HCT116 (cell line): ENCODE data around the gene MMP17.
A peak's percentile ranks its signal among the peaks of the same experiment; 100 is the strongest.

Experiments
- CEBPB ChIP-seq: IDR thresholded peaks from 2 replicates; pipeline ENCODE4 v1.6.1; 2012; ENCODE audit warnings: low read depth
- CTCF ChIP-seq, 3 experiments: fragments of 200-600 bp in 1 of 3; sonication (generic) in 1 of 3; IDR thresholded peaks in 2 of 3; conservative IDR thresholded peaks in 1 of 3; 2 replicates each; pipeline ENCODE4 v1.5.1; 2012 to 2017; ENCODE audit warnings: low read depth in 2 of 3, low read length in 2 of 3, antibody characterized with exemption in 1 of 3, borderline replicate concordance in 1 of 3, control low read depth in 1 of 3, mild to moderate bottlenecking in 1 of 3, mixed read lengths in 1 of 3, mixed run types in 1 of 3, moderate library complexity in 1 of 3; ENCODE audit not compliant: insufficient read depth in 1 of 3
- ELF1 ChIP-seq: IDR thresholded peaks from 2 replicates; pipeline ENCODE4 v1.6.1; 2012; ENCODE audit warnings: low read depth, borderline replicate concordance
- EZH2phosphoT487 ChIP-seq: fragments of 200-600 bp; IDR thresholded peaks from 2 replicates; pipeline ENCODE4 v1.6.1; 2018; ENCODE audit warnings: antibody characterized with exemption, borderline replicate concordance
- REST ChIP-seq: IDR thresholded peaks from 2 replicates; pipeline ENCODE4 v1.6.1; 2012; ENCODE audit warnings: low read depth
- ZNF274 ChIP-seq: fragments of 200-500 bp; sonication (Bioruptor generic); IDR thresholded peaks from 2 replicates; pipeline ENCODE4 v1.6.1; 2014; ENCODE audit warnings: mild to moderate bottlenecking, low read depth, low read length, inconsistent platforms

- TF ChIP-seq CTCF (IDR thresholded peaks at IDR 0.05 in 2 of 3, conservative IDR thresholded peaks at IDR 0.05 in 1 of 3; ENCODE audit: borderline replicate concordance in 1 of 3, insufficient read depth in 1 of 3, low read depth in 2 of 3, low read length in 2 of 3) (peak in 1 of 3 experiments; percentile 8; a peak in 1 of 6 replicates), CEBPB (no peak), REST (no peak), EZH2phosphoT487 (no peak), ZNF274 (no peak), ELF1 (no peak)
Observed at GRCh38 chr12:131827961-131828534, at the start of gene MMP17.
